K562 (cell line): Measurements from ENCODE around the gene NEB. TPM values are rescaled to one million over a fixed set of nuclear protein-coding genes. Genes with fewer than 3 reads are reported as not detected.

Experiments used
- ATAC-seq: fragments of 200-7000 bp; cut with Tn5 transposase; 3 replicates; pipeline ENCODE4 v1.9.1; 2020; ENCODE audit warnings: moderate library complexity
- BruUV-seq: library from RNA; stranded (reverse); fragments of 400-500 nt; replicated peaks from 2 replicates; lab custom pipeline; 2021; lab: Mats Ljungman, UMichigan
- CTCF ChIA-PET: fragments of 300-600 bp; formaldehyde crosslinking; extraction: SDS; loops from one replicate; lab custom pipeline; 2021; ENCODE audit warnings: low intra/inter-chr PET ratio; lab: Yijun Ruan, JAX
- POLR2A ChIA-PET: fragments of 300-600, 350-650 bp; sonication (Branson Sonifier 250); formaldehyde crosslinking; extraction: SDS; loops from one replicate; lab custom pipeline; 2021; ENCODE audit warnings: antibody characterized with exemption, inconsistent platforms; lab: Yijun Ruan, JAX
- DNase-seq, 4 experiments: peaks; one replicate each; pipeline versions ENCODE4 v3.0.0 to v3.0.0-alpha.2; 2011 to 2018; ENCODE audit warnings: low spot score in 3 of 4, mixed read lengths in 3 of 4; ENCODE audit errors: extremely low read depth in 1 of 4
- FAIRE-seq: peaks from 2 replicates; lab custom pipeline; 2011; peaks lifted over from hg19 to GRCh38; lab: Jason Lieb, UNC
- H2AFZ ChIP-seq: 2 replicates; pipeline ENCODE4 v1.6.0; 2011; ENCODE audit warnings: low read depth, low read length, control low read depth, inconsistent platforms
- H3K27ac ChIP-seq: fragments of 200-600 bp; 3 replicates; pipeline ENCODE4 v1.8.0; 2011; ENCODE audit warnings: low read depth, mild to moderate bottlenecking, control low read depth, inconsistent platforms, low read length, moderate library complexity, mixed read lengths; ENCODE audit errors: extremely low read depth
- H3K27me3 ChIP-seq, 2 experiments: fragments of 300-600 bp in 1 of 2; 2 replicates in 1 of 2; 3 replicates in 1 of 2; pipeline versions ENCODE4 v1.6.0 to v1.8.0; 2011; ENCODE audit warnings: inconsistent platforms in 2 of 2, low read length in 2 of 2, mild to moderate bottlenecking in 1 of 2, mixed read lengths in 1 of 2, moderate library complexity in 1 of 2; ENCODE audit not compliant: control insufficient read depth in 2 of 2, insufficient read depth in 2 of 2
- H3K36me3 ChIP-seq: fragments of 300-600 bp; 3 replicates; pipeline ENCODE4 v1.8.0; 2011; ENCODE audit warnings: mild to moderate bottlenecking, low read length, inconsistent platforms; ENCODE audit not compliant: control insufficient read depth, insufficient read depth
- H3K4me1 ChIP-seq, 2 experiments: fragments of 200-600 bp in 1 of 2; replicated peaks in 1 of 2; 2 replicates in 1 of 2; 3 replicates in 1 of 2; pipeline versions ENCODE4 v1.5.1 to v1.8.0; 2011; ENCODE audit warnings: inconsistent platforms in 2 of 2, low read length in 2 of 2, mild to moderate bottlenecking in 1 of 2, mixed read lengths in 1 of 2, moderate library complexity in 1 of 2; ENCODE audit not compliant: control insufficient read depth in 2 of 2, insufficient read depth in 2 of 2
- H3K4me2 ChIP-seq: 2 replicates; pipeline ENCODE4 v1.6.1; 2011; ENCODE audit warnings: low read length, control low read depth, inconsistent platforms, mixed read lengths; ENCODE audit not compliant: insufficient read depth
- H3K4me3 ChIP-seq: fragments of 200-600 bp; sonication (generic), shearing (Covaris generic); 2 replicates; pipeline ENCODE4 v1.5.1; 2016; ENCODE audit warnings: control low read depth, inconsistent platforms
- H3K79me2 ChIP-seq: fragments of 200-600 bp; 3 replicates; pipeline ENCODE4 v1.8.0; 2011; ENCODE audit warnings: low read length, inconsistent platforms; ENCODE audit not compliant: control insufficient read depth, insufficient read depth
- H3K9ac ChIP-seq, 2 experiments: 2 replicates each; pipeline versions ENCODE4 v1.6.0 to v1.6.1; 2011; ENCODE audit warnings: low read depth in 2 of 2, low read length in 2 of 2, control low read depth in 1 of 2, inconsistent platforms in 1 of 2, mild to moderate bottlenecking in 1 of 2, mixed read lengths in 1 of 2; ENCODE audit not compliant: insufficient read depth in 1 of 2
- H3K9me1 ChIP-seq: one replicate; pipeline ENCODE4 v1.6.0; 2011; ENCODE audit warnings: inconsistent platforms, mild to moderate bottlenecking, low read length, moderate library complexity; ENCODE audit not compliant: control insufficient read depth, insufficient read depth
- H3K9me3 ChIP-seq: replicated peaks from 2 replicates; pipeline ENCODE4 v1.5.1; 2011; ENCODE audit warnings: low read depth, low read length, inconsistent platforms; ENCODE audit not compliant: control insufficient read depth, insufficient read depth
- H4K20me1 ChIP-seq: replicated peaks from 2 replicates; pipeline ENCODE4 v1.6.1; 2011; ENCODE audit warnings: low read length, inconsistent platforms, mixed read lengths; ENCODE audit not compliant: control insufficient read depth, insufficient read depth
- CTCF ChIP-seq, 3 experiments: IDR thresholded peaks in 2 of 3; conservative IDR thresholded peaks in 1 of 3; 2 replicates each; pipeline ENCODE4 v1.5.1; 2011 to 2012; ENCODE audit warnings: low read length in 3 of 3, mild to moderate bottlenecking in 3 of 3, control low read depth in 2 of 3, improper control_type of control experiment in 1 of 3, inconsistent platforms in 1 of 3, low read depth in 1 of 3, mixed read lengths in 1 of 3, moderate library complexity in 1 of 3; ENCODE audit not compliant: insufficient read depth in 2 of 3
- EZH2 ChIP-seq: IDR thresholded peaks from 2 replicates; pipeline ENCODE4 v1.6.1; 2012; ENCODE audit warnings: low read depth, mild to moderate bottlenecking, inconsistent platforms, low read length, borderline replicate concordance
- GABPB1 ChIP-seq: sonication (generic); formaldehyde crosslinking; IDR thresholded peaks from 2 replicates; pipeline ENCODE4 v1.8.0; 2022; ENCODE audit warnings: mild to moderate bottlenecking, missing genetic modification reagents
- GTF2A2 ChIP-seq: IDR thresholded peaks from 2 replicates; pipeline ENCODE4 v1.6.1; 2016; ENCODE audit warnings: mild to moderate bottlenecking, missing genetic modification characterization, missing compliant biosample characterization
- NEUROD1 ChIP-seq: fragments of 150-350 bp; IDR thresholded peaks from 2 replicates; pipeline ENCODE4 v1.6.1; 2014; ENCODE audit warnings: borderline replicate concordance, low read length, low read depth; ENCODE audit not compliant: partially characterized antibody
- NR4A1 ChIP-seq, 2 experiments: fragments of 250-450 bp in 1 of 2; fragments of 450-650 bp in 1 of 2; sonication (Bioruptor Pico) in 1 of 2; IDR thresholded peaks; 2 replicates each; pipeline versions ENCODE4 v1.4.0 to v1.6.1; 2016 to 2020; ENCODE audit warnings: mild to moderate bottlenecking in 2 of 2, missing compliant biosample characterization in 1 of 2, missing genetic modification characterization in 1 of 2, moderate library complexity in 1 of 2
- NRF1 ChIP-seq, 2 experiments: fragments of 450-650 bp; IDR thresholded peaks in 1 of 2; conservative IDR thresholded peaks in 1 of 2; 2 replicates each; pipeline ENCODE4 v1.6.1; 2014; ENCODE audit warnings: mild to moderate bottlenecking in 2 of 2
- PHF20 ChIP-seq: fragments of 450-650 bp; IDR thresholded peaks from 2 replicates; pipeline ENCODE4 v1.6.1; 2018; ENCODE audit not compliant: partially characterized antibody
- U2AF2 ChIP-seq: fragments of 200-400 bp; formaldehyde crosslinking; optimal IDR thresholded peaks from 2 replicates; pipeline ENCODE3; 2017; ENCODE audit warnings: low read depth, mild to moderate bottlenecking, low read length
- ZMIZ1 ChIP-seq, 2 experiments: fragments of 150-350 bp in 1 of 2; IDR thresholded peaks; 2 replicates each; pipeline ENCODE4 v1.6.1; 2012 to 2016; ENCODE audit warnings: low read depth in 2 of 2, low read length in 2 of 2, mild to moderate bottlenecking in 1 of 2, moderate library complexity in 1 of 2
- ZNF263 ChIP-seq: sonication (generic); formaldehyde crosslinking; IDR thresholded peaks from 2 replicates; pipeline ENCODE4 v1.8.0; 2022; ENCODE audit warnings: mild to moderate bottlenecking, missing genetic modification reagents, borderline replicate concordance
- WGBS: fragments of 100-300 bp; shearing (Covaris generic); methylation state at CpG from one replicate; pipeline ENCODE4 v1.1.6; 2016; ENCODE audit warnings: low coverage, mixed read lengths; ENCODE audit not compliant: insufficient coverage; ENCODE audit errors: missing lambda C conversion rate; 5-methylcytosine and 5-hydroxymethylcytosine counted together
- in situ Hi-C: fragments of 300-500 bp; cut with MboI; formaldehyde crosslinking; loops from 4 replicates; pipeline ENCODE4 v1.15.0; 2018; ENCODE audit warnings: inconsistent platforms, mixed read lengths
- intact Hi-C: fragments of 100-400 bp; cut with micrococcal nuclease; formaldehyde crosslinking; loops from 2 replicates; pipeline ENCODE4 v1.14.2; 2022
- polyA plus RNA-seq, 8 experiments: library from polyadenylated mRNA; depleted of rRNA in 4 of 8; stranded (reverse) in 5 of 8; unstranded in 3 of 8; fragments of >200 nt; fragmentation: Nextera tagmentation in 2 of 8; fragmentation: Illumina TruSeq in 1 of 8; extraction: Ambion mirVana in 2 of 8; extraction: Trizol in 1 of 8; gene quantifications; 2 replicates each; pipeline versions ENCODE4 v1.2.1 to v1.2.3, GENCODE V29; 2011 to 2014; ENCODE audit warnings: inconsistent platforms in 1 of 8, missing spikeins in 1 of 8
- total RNA-seq, 7 experiments: library from RNA; depleted of rRNA in 6 of 7; stranded (reverse); fragments of >200 nt in 6 of 7; fragmentation: Illumina TruSeq in 2 of 7; extraction: Trizol in 2 of 7; gene quantifications; 2 replicates each; pipeline versions ENCODE4 v1.2.1 to v1.2.3, GENCODE V29; 2011 to 2021; ENCODE audit warnings: low replicate concordance in 1 of 7
- TF ChIP-seq, protein P1 (sequence below), 2 experiments: fragments of 450-650 bp in 1 of 2; sonication (generic) in 1 of 2; formaldehyde crosslinking in 1 of 2; IDR thresholded peaks in 1 of 2; conservative IDR thresholded peaks in 1 of 2; 2 replicates each; pipeline versions ENCODE4 v1.6.1 to v1.8.1; 2016 to 2023; ENCODE audit warnings: mild to moderate bottlenecking in 2 of 2, moderate library complexity in 2 of 2, inconsistent platforms in 1 of 2, missing genetic modification reagents in 1 of 2
- TF ChIP-seq, protein P2 (sequence below): fragments of 450-650 bp; IDR thresholded peaks from 2 replicates; pipeline ENCODE4 v1.6.1; 2018; ENCODE audit warnings: mild to moderate bottlenecking, low read depth; ENCODE audit not compliant: partially characterized antibody

NEB gene
- total and polyA plus RNA-seq, 9 of the 15 experiments (the other 6 are each of a cell fraction or from before 2014, with no cell fraction given): 1.7 to 3.8 (median 2.9) TPM

GRCh38 chr2:151562398-151562797, 171.9 kb downstream of the NEB start:
- H3K9ac ChIP-seq: no peak overlapping the region
- DNase-seq (no peak), FAIRE-seq (no peak), ATAC-seq (no peak)
- no peaks in the 10 kb centered on the region for H3K9me1 ChIP-seq
- no peaks in the 10 kb centered on the region for H3K27me3 ChIP-seq
- H3K27ac ChIP-seq: no peak overlapping the region
- no peaks in the 10 kb centered on the region for H3K79me2 ChIP-seq
- in situ Hi-C loops: no loop called here
- ChIA-PET POLR2A (no interaction called here), CTCF (no interaction called here)
- 28% methylated on average over 8 of the region's 8 CpGs for WGBS
- H3K4me1 ChIP-seq: peaks cover 0 to 6% of the 10 kb centered on the region in 2 experiments; a peak in 2 of 5 replicates
- intact Hi-C loops: no loop called here
- TF ChIP-seq, protein P1, sequence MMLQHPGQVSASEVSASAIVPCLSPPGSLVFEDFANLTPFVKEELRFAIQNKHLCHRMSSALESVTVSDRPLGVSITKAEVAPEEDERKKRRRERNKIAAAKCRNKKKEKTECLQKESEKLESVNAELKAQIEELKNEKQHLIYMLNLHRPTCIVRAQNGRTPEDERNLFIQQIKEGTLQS (IDR thresholded peaks at IDR 0.05): no peak
- TF ChIP-seq, protein P1 (CRISPR knock-in tag; conservative IDR thresholded peaks at IDR 0.05): no peak
- TF ChIP-seq U2AF2 (no peak), GTF2A2 (tag) (no peak), NEUROD1 (no peak), PHF20 (no peak), NRF1 (conservative IDR thresholded peaks at IDR 0.05 in 1 of 2, IDR thresholded peaks at IDR 0.05 in 1 of 2) (no peak), EZH2 (no peak), ZNF263 (CRISPR knock-in tag) (no peak), NR4A1 (CRISPR knock-in tag; IDR thresholded peaks at IDR 0.05) (no peak), NR4A1 (tag; IDR thresholded peaks at IDR 0.05) (no peak), CTCF (IDR thresholded peaks at IDR 0.05 in 2 of 3, conservative IDR thresholded peaks at IDR 0.05 in 1 of 3; ENCODE audit: insufficient read depth in 2 of 3, low read depth in 1 of 3, low read length in 3 of 3) (no peak), ZMIZ1 (IDR thresholded peaks at IDR 0.05; ENCODE audit: low read depth in 2 of 2, low read length in 2 of 2) (no peak), GABPB1 (CRISPR knock-in tag) (no peak)
- TF ChIP-seq, protein P2, sequence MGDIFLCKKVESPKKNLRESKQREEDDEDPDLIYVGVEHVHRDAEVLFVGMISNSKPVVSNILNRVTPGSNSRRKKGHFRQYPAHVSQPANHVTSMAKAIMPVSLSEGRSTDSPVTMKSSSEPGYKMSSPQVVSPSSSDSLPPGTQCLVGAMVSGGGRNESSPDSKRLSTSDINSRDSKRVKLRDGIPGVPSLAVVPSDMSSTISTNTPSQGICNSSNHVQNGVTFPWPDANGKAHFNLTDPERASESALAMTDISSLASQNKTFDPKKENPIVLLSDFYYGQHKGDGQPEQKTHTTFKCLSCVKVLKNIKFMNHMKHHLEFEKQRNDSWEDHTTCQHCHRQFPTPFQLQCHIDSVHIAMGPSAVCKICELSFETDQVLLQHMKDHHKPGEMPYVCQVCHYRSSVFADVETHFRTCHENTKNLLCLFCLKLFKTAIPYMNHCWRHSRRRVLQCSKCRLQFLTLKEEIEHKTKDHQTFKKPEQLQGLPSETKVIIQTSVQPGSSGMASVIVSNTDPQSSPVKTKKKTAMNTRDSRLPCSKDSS: no peak
- H2AFZ ChIP-seq: no peak overlapping the region
- no peaks in the 10 kb centered on the region for H3K36me3 ChIP-seq
- H3K4me3 ChIP-seq: no peak overlapping the region
- no peak overlapping the region for H3K4me2 ChIP-seq
- H3K9me3 ChIP-seq: no peaks in the 10 kb centered on the region
- no TSS peak for BruUV-seq
- no peaks in the 10 kb centered on the region for H4K20me1 ChIP-seq
